Erythroblast (primary cell): Measurements from ENCODE around the gene LRRC28.

Experiments
- GATA1 ChIP-seq: IDR thresholded peaks from 2 replicates; pipeline ENCODE4 v1.6.1; 2011; ENCODE audit warnings: low read depth, mild to moderate bottlenecking, control low read depth, low read length, moderate library complexity
- POLR2A ChIP-seq: IDR thresholded peaks from 2 replicates; pipeline ENCODE4 v1.6.1; 2011; ENCODE audit warnings: mild to moderate bottlenecking, low read length

- TF ChIP-seq POLR2A = no peak
- TF ChIP-seq GATA1 = no peak
These were observed 183.3 kb downstream of the LRRC28 start for GRCh38 chr15:99434506-99435112.
